OCI-LY7 (cell line): ENCODE data around the gene GOLPH3. TPM values are rescaled to one million over a fixed set of nuclear protein-coding genes. Genes with fewer than 3 reads are reported as not detected.

Experiments used
- BruUV-seq: library from RNA; stranded (reverse); fragments of 400-500 nt; replicated peaks from 2 replicates; lab custom pipeline; 2021; lab: Mats Ljungman, UMichigan
- CTCF ChIA-PET: fragments of 300-600 bp; sonication (Branson Sonifier 250); formaldehyde crosslinking; loops from one replicate; lab custom pipeline; 2022; ENCODE audit warnings: antibody characterized with exemption; ENCODE audit not compliant: unreplicated experiment; lab: Charles Lee
- POLR2A ChIA-PET: fragments of 300-600 bp; sonication (Branson Sonifier 250); formaldehyde crosslinking; loops from one replicate; lab custom pipeline; 2022; ENCODE audit warnings: antibody characterized with exemption; lab: Charles Lee
- DNase-seq: peaks from one replicate; pipeline ENCODE4 v3.0.0-alpha.2; 2015; ENCODE audit warnings: low spot score
- H2AFZ ChIP-seq: fragments of 200-600 bp; sonication (generic), shearing (Covaris generic); 2 replicates; pipeline ENCODE4 v1.6.1; 2014; ENCODE audit warnings: mild to moderate bottlenecking, antibody characterized with exemption, low read length, moderate library complexity
- H3K27ac ChIP-seq: fragments of 200-600 bp; sonication (generic); 2 replicates; pipeline ENCODE4 v1.5.1; 2014; ENCODE audit warnings: mixed run types, low read depth, mild to moderate bottlenecking, moderate library complexity, low read length, inconsistent platforms; ENCODE audit not compliant: poor library complexity, severe bottlenecking
- H3K36me3 ChIP-seq: fragments of 200-600 bp; sonication (generic); 2 replicates; pipeline ENCODE4 v1.6.1; 2014; ENCODE audit warnings: mild to moderate bottlenecking, antibody characterized with exemption, low read length, moderate library complexity, mixed read lengths; ENCODE audit not compliant: insufficient read depth
- H3K4me1 ChIP-seq: fragments of 200-600 bp; sonication (generic); 2 replicates; pipeline ENCODE4 v1.5.1; 2014; ENCODE audit warnings: mild to moderate bottlenecking, low read length; ENCODE audit not compliant: insufficient read depth, poor library complexity, severe bottlenecking
- H3K4me2 ChIP-seq: fragments of 200-600 bp; sonication (generic); 2 replicates; pipeline ENCODE4 v1.6.1; 2014; ENCODE audit warnings: mild to moderate bottlenecking, low read length
- H3K4me3 ChIP-seq: fragments of 200-600 bp; sonication (generic); 2 replicates; pipeline ENCODE4 v1.5.1; 2014; ENCODE audit warnings: mild to moderate bottlenecking, low read depth, low read length; ENCODE audit not compliant: poor library complexity, severe bottlenecking
- H3K79me2 ChIP-seq: fragments of 200-600 bp; sonication (generic); 2 replicates; pipeline ENCODE4 v1.6.1; 2016; ENCODE audit warnings: low read depth, mild to moderate bottlenecking, low read length, moderate library complexity, mixed read lengths; ENCODE audit not compliant: insufficient read depth
- H3K9me2 ChIP-seq: fragments of 200-600 bp; sonication (generic); 2 replicates; pipeline ENCODE4 v1.6.1; 2016; ENCODE audit warnings: mild to moderate bottlenecking, low read length, mixed read lengths; ENCODE audit not compliant: insufficient read depth
- H3K9me3 ChIP-seq: fragments of 200-600 bp; sonication (generic); 2 replicates; pipeline ENCODE4 v1.6.1; 2014; ENCODE audit warnings: mild to moderate bottlenecking, mixed run types, low read length, mixed read lengths
- H4K20me1 ChIP-seq: fragments of 200-600 bp; sonication (generic); 2 replicates; pipeline ENCODE4 v1.6.1; 2014; ENCODE audit warnings: mild to moderate bottlenecking, antibody characterized with exemption, low read length, moderate library complexity, mixed read lengths; ENCODE audit not compliant: insufficient read depth
- EZH2phosphoT487 ChIP-seq: fragments of 200-600 bp; sonication (generic); IDR thresholded peaks from 2 replicates; pipeline ENCODE4 v1.6.1; 2018; ENCODE audit warnings: low read depth, borderline replicate concordance, mild to moderate bottlenecking, mixed run types, antibody characterized with exemption, low read length, moderate library complexity, mixed read lengths
- intact Hi-C: fragments of 100-400 bp; cut with micrococcal nuclease; formaldehyde crosslinking; loops from one replicate; pipeline ENCODE4 v1.10.0; 2022; ENCODE audit not compliant: unreplicated experiment
- total RNA-seq, 2 experiments: library from RNA; depleted of rRNA in 1 of 2; stranded (reverse); fragments of >200 nt in 1 of 2; shearing (Covaris generic) in 1 of 2; gene quantifications; 2 replicates each; pipeline ENCODE4 v1.2.3, GENCODE V29; 2014 to 2022
- TF ChIP-seq, protein P1 (sequence below): fragments of 200-600 bp; sonication (generic); conservative IDR thresholded peaks from 2 replicates; pipeline ENCODE4 v1.5.1; 2014; ENCODE audit warnings: mild to moderate bottlenecking, antibody characterized with exemption, low read length, moderate library complexity, mixed read lengths

The GOLPH3 gene
- total RNA-seq, 2 experiments from 2014 or later, result 35.9 to 53.8 TPM

GRCh38 chr5:32163053-32163452 is 11.1 kb downstream of the GOLPH3 start:
- H3K9me2 ChIP-seq, result no peaks in the 10 kb centered on the region
- no peak overlapping the region for H2AFZ ChIP-seq
- H3K4me2 ChIP-seq, result no peak overlapping the region
- H3K4me1 ChIP-seq, result peaks cover 16% of the 10 kb centered on the region
- DNase-seq, result no peak
- peaks cover 96% of the 10 kb centered on the region for H3K79me2 ChIP-seq
- no TSS peak for BruUV-seq
- peaks cover 6% of the 10 kb centered on the region; the same call in 1 of the 2 replicates for H3K9me3 ChIP-seq
- no peak overlapping the region for H3K27ac ChIP-seq
- peaks cover 56% of the 10 kb centered on the region for H3K36me3 ChIP-seq
- H3K4me3 ChIP-seq, result no peak overlapping the region
- intact Hi-C loops, result no loop called here
- peaks cover 12% of the 10 kb centered on the region; the same call in 1 of the 2 replicates for H4K20me1 ChIP-seq
- no peak for TF ChIP-seq EZH2phosphoT487
- TF ChIP-seq, protein P1, sequence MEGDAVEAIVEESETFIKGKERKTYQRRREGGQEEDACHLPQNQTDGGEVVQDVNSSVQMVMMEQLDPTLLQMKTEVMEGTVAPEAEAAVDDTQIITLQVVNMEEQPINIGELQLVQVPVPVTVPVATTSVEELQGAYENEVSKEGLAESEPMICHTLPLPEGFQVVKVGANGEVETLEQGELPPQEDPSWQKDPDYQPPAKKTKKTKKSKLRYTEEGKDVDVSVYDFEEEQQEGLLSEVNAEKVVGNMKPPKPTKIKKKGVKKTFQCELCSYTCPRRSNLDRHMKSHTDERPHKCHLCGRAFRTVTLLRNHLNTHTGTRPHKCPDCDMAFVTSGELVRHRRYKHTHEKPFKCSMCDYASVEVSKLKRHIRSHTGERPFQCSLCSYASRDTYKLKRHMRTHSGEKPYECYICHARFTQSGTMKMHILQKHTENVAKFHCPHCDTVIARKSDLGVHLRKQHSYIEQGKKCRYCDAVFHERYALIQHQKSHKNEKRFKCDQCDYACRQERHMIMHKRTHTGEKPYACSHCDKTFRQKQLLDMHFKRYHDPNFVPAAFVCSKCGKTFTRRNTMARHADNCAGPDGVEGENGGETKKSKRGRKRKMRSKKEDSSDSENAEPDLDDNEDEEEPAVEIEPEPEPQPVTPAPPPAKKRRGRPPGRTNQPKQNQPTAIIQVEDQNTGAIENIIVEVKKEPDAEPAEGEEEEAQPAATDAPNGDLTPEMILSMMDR, result no peak
- POLR2A ChIA-PET, result interaction anchor here (0.7 to 1.0 kb wide), 3 partner anchors 8 to 12 kb away, joined by 3 read pairs; no protein-coding TSS in a partner anchor
- CTCF ChIA-PET, result no interaction called here

GRCh38 chr5:32160228-32160627 is 13.9 kb downstream of the GOLPH3 start:
- TF ChIP-seq, protein P1, result no peak
- TF ChIP-seq EZH2phosphoT487, result no peak
- CTCF ChIA-PET, result no interaction called here

DNA sequence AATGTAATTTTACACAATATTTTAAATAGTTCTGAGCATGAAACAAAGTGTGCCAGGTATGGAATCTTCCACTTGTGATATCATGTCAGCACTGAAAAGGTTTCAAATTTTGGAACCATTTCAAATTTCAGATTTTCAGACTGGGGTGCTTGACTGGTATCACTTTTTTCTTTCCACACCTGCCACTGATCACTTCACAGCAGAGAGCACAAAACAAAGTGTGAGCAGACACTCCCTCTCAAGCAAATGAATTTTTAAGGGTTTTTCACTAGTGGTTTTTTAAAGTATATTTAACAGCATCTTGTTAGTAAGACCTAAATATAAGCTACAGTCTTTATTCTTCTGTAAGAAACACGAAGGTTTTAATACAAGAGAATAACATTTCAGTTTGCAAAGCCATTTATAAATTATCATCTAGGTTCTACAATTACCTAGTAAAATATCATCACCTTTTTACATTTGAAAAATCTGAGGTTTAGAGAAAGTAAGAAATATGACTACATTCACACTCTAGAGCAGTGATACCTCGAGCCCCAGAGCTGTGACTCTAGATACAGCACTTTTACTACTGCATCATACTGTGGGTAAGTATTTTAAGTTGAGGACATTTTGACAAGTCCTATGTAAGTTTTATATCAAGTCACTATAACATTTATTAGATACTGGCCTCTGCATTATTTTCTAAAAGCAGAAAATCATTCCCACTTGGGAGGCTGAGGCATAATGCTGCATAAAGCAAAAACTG is 14.6 kb downstream of the GOLPH3 start:
- CTCF ChIA-PET, result no interaction called here
- POLR2A ChIA-PET, result interaction anchor here (0.9 kb wide), 1 partner anchor 11 kb away, joined by 3 read pairs; no protein-coding TSS in a partner anchor

More at GRCh38 chr5:32160228-32160627, 13.9 kb downstream of the GOLPH3 start:
- intact Hi-C loops, result no loop called here
- Histone ChIP-seq H3K4me2 (no peak overlapping the region), H3K27ac (no peak overlapping the region), H4K20me1 (peaks cover 12% of the 10 kb centered on the region; the same call in 1 of the 2 replicates), H3K36me3 (peaks cover 49% of the 10 kb centered on the region), H3K4me1 (peaks cover 11% of the 10 kb centered on the region), H3K4me3 (no peak overlapping the region), H3K9me3 (no peaks in the 10 kb centered on the region), H3K9me2 (no peaks in the 10 kb centered on the region), H2AFZ (no peak overlapping the region), H3K79me2 (peaks cover 93% of the 10 kb centered on the region)
- POLR2A ChIA-PET, result interaction anchor here (0.9 kb wide), 1 partner anchor 11 kb away, joined by 3 read pairs; no protein-coding TSS in a partner anchor
- no TSS peak for BruUV-seq
- DNase-seq, result no peak

More for the DNA sequence above, 14.6 kb downstream of the GOLPH3 start:
- Histone ChIP-seq H3K9me2 (no peaks in the 10 kb centered on the region), H3K79me2 (peaks cover 94% of the 10 kb centered on the region), H3K27ac (no peak overlapping the region), H3K36me3 (peaks cover 50% of the 10 kb centered on the region), H3K9me3 (no peaks in the 10 kb centered on the region), H3K4me3 (no peak overlapping the region), H3K4me2 (no peak overlapping the region), H3K4me1 (peaks cover 10% of the 10 kb centered on the region), H4K20me1 (peaks cover 12% of the 10 kb centered on the region; the same call in 1 of the 2 replicates), H2AFZ (no peak overlapping the region)
- no TSS peak for BruUV-seq
- no peak for DNase-seq
- TF ChIP-seq, protein P1, result no peak
- no peak for TF ChIP-seq EZH2phosphoT487
- intact Hi-C loops, result no loop called here
